Endothelial cell of umbilical vein (primary cell): ENCODE results near the gene KIAA1217. TPM values are rescaled to one million over a fixed set of nuclear protein-coding genes. Genes with fewer than 3 reads are reported as not detected.

Experiments
- BruUV-seq: library from RNA; stranded (reverse); fragments of 400-500 nt; replicated peaks from 2 replicates; lab custom pipeline; 2021; lab: Mats Ljungman, UMichigan
- CTCF ChIA-PET: fragments of 300-600, 350-600 bp; sonication (Branson Sonifier 250); formaldehyde crosslinking; loops from one replicate; lab custom pipeline; 2021; ENCODE audit warnings: antibody characterized with exemption, inconsistent platforms; lab: Charles Lee
- POLR2A ChIA-PET: fragments of 300-600, 350-600 bp; sonication (Branson Sonifier 250); formaldehyde crosslinking; loops from one replicate; lab custom pipeline; 2021; ENCODE audit warnings: antibody characterized with exemption, inconsistent platforms; lab: Charles Lee
- DNase-seq: peaks from one replicate; pipeline ENCODE4 v3.0.0-alpha.2; 2011; ENCODE audit warnings: low read depth, low spot score
- FAIRE-seq: peaks from 2 replicates; lab custom pipeline; 2011; peaks lifted over from hg19 to GRCh38; lab: Jason Lieb, UNC
- H2AFZ ChIP-seq: 2 replicates; pipeline ENCODE4 v1.6.0; 2012; ENCODE audit warnings: low read depth, low read length, control low read depth, inconsistent platforms
- H3K27ac ChIP-seq: 2 replicates; pipeline ENCODE4 v1.5.1; 2011; ENCODE audit warnings: low read depth, mild to moderate bottlenecking, control low read depth, low read length, moderate library complexity; ENCODE audit not compliant: insufficient read depth
- H3K27me3 ChIP-seq, 2 experiments: 2 replicates each; pipeline versions ENCODE4 v1.6.0 to v1.6.1; 2011; ENCODE audit warnings: low read length in 2 of 2, mixed read lengths in 1 of 2; ENCODE audit not compliant: control insufficient read depth in 2 of 2, insufficient read depth in 2 of 2
- H3K36me3 ChIP-seq, 2 experiments: 2 replicates in 1 of 2; 3 replicates in 1 of 2; pipeline ENCODE4 v1.5.1; 2011; ENCODE audit warnings: low read length in 2 of 2, mild to moderate bottlenecking in 1 of 2, moderate library complexity in 1 of 2; ENCODE audit not compliant: control insufficient read depth in 2 of 2, insufficient read depth in 2 of 2; ENCODE audit errors: extremely low read depth in 1 of 2
- H3K4me1 ChIP-seq: 3 replicates; pipeline ENCODE4 v1.5.1; 2011; ENCODE audit warnings: mild to moderate bottlenecking, low read length; ENCODE audit not compliant: control insufficient read depth, insufficient read depth; ENCODE audit errors: extremely low read depth
- H3K4me2 ChIP-seq: 2 replicates; pipeline ENCODE4 v1.6.1; 2011; ENCODE audit warnings: low read length, control low read depth, mixed read lengths; ENCODE audit not compliant: insufficient read depth
- H3K4me3 ChIP-seq, 3 experiments: fragments of 200-600 bp in 1 of 3; sonication (generic), shearing (Covaris generic) in 1 of 3; replicated peaks in 1 of 3; 2 replicates each; pipeline ENCODE4 v1.5.1; 2011 to 2016; ENCODE audit warnings: control low read depth in 3 of 3, low read length in 3 of 3, mild to moderate bottlenecking in 2 of 3, inconsistent platforms in 1 of 3, low read depth in 1 of 3, moderate library complexity in 1 of 3; ENCODE audit not compliant: insufficient read depth in 1 of 3
- H3K79me2 ChIP-seq: 2 replicates; pipeline ENCODE4 v1.6.0; 2012; ENCODE audit warnings: low read length, inconsistent platforms; ENCODE audit not compliant: control insufficient read depth, insufficient read depth
- H3K9ac ChIP-seq: replicated peaks from 2 replicates; pipeline ENCODE3; 2011; ENCODE audit warnings: low read length, control low read depth; ENCODE audit not compliant: insufficient read depth; ENCODE audit errors: extremely low read depth
- H3K9me1 ChIP-seq: replicated peaks from 3 replicates; pipeline ENCODE4 v1.6.0; 2011; ENCODE audit warnings: mild to moderate bottlenecking, low read length; ENCODE audit not compliant: control insufficient read depth, insufficient read depth; ENCODE audit errors: extremely low read depth
- H3K9me3 ChIP-seq: replicated peaks from 2 replicates; pipeline ENCODE4 v1.5.1; 2012; ENCODE audit warnings: low read length, inconsistent platforms; ENCODE audit not compliant: control insufficient read depth, insufficient read depth
- H4K20me1 ChIP-seq: replicated peaks from 2 replicates; pipeline ENCODE3; 2011; ENCODE audit warnings: mild to moderate bottlenecking, low read length; ENCODE audit not compliant: control insufficient read depth, insufficient read depth; ENCODE audit errors: extremely low read depth
- EZH2 ChIP-seq: IDR thresholded peaks from 2 replicates; pipeline ENCODE4 v1.6.1; 2012; ENCODE audit warnings: borderline replicate concordance, low read depth, mild to moderate bottlenecking, moderate library complexity, low read length, inconsistent platforms; ENCODE audit not compliant: severe bottlenecking
- FOS ChIP-seq: IDR thresholded peaks from 2 replicates; pipeline ENCODE4 v1.6.1; 2011; ENCODE audit warnings: mild to moderate bottlenecking, low read length, moderate library complexity, borderline replicate concordance; ENCODE audit not compliant: insufficient read depth
- GATA2 ChIP-seq: IDR thresholded peaks from 2 replicates; pipeline ENCODE4 v1.7.0; 2011; ENCODE audit warnings: low read depth, mild to moderate bottlenecking, moderate library complexity, mixed read lengths, low read length; ENCODE audit not compliant: insufficient read length, insufficient read depth
- JUN ChIP-seq: IDR thresholded peaks from 2 replicates; pipeline ENCODE4 v1.6.1; 2011; ENCODE audit warnings: borderline replicate concordance, low read depth; ENCODE audit not compliant: insufficient read length, insufficient read depth
- MYC ChIP-seq: IDR thresholded peaks from one replicate; pipeline ENCODE4 v1.6.1; 2011; ENCODE audit warnings: mild to moderate bottlenecking, low read depth, low read length
- POLR2A ChIP-seq: IDR thresholded peaks from 2 replicates; pipeline ENCODE4 v1.6.1; 2012; ENCODE audit warnings: low read depth, mild to moderate bottlenecking, control low read depth, low read length
- POLR2AphosphoS5 ChIP-seq: IDR thresholded peaks from 2 replicates; pipeline ENCODE4 v1.6.1; 2012; ENCODE audit warnings: low read depth, mild to moderate bottlenecking, control low read depth, low read length, moderate library complexity; ENCODE audit not compliant: insufficient read depth
- dilution Hi-C: fragments of 300-500 bp; cut with MboI; formaldehyde crosslinking; loops from one replicate; pipeline ENCODE4 v1.15.0; 2019; ENCODE audit warnings: low sequenced_read_pairs; ENCODE audit not compliant: extremely low pct_ligation_motif_present
- intact Hi-C: fragments of 100-400 bp; cut with micrococcal nuclease; formaldehyde crosslinking; loops from one replicate; pipeline ENCODE4 v1.10.0; 2022
- polyA plus RNA-seq, 4 experiments: library from polyadenylated mRNA; depleted of rRNA in 3 of 4; stranded (reverse) in 3 of 4; unstranded in 1 of 4; fragments of >200 nt; gene quantifications; 2 replicates each; pipeline versions ENCODE4 v1.2.1 to v1.2.3, GENCODE V29; 2011 to 2012; ENCODE audit warnings: missing spikeins in 1 of 4
- total RNA-seq: library from RNA; stranded (reverse); gene quantifications from 2 replicates; pipeline ENCODE4 v1.2.3, GENCODE V29; 2021
- TF ChIP-seq, protein P1 (sequence below): IDR thresholded peaks from 2 replicates; pipeline ENCODE4 v1.6.1; 2011; ENCODE audit not compliant: insufficient read depth, insufficient read length
- TF ChIP-seq, protein P2 (sequence below), 2 donors: IDR thresholded peaks; 1 replicate in 1 of 2; 2 replicates in 1 of 2; pipeline ENCODE4 v1.5.1; 2011; ENCODE audit warnings: low read length in 2 of 2, mild to moderate bottlenecking in 2 of 2, moderate library complexity in 2 of 2, control low read depth in 1 of 2, inconsistent platforms in 1 of 2, low read depth in 1 of 2; ENCODE audit not compliant: insufficient read depth in 1 of 2; ENCODE audit errors: extremely low read depth in 1 of 2

KIAA1217 gene
- total and polyA plus RNA-seq, 2 donors (not counting 3 experiments of a cell fraction or from before 2014, with no cell fraction given), result 0.83 to 10.3 TPM

DNA sequence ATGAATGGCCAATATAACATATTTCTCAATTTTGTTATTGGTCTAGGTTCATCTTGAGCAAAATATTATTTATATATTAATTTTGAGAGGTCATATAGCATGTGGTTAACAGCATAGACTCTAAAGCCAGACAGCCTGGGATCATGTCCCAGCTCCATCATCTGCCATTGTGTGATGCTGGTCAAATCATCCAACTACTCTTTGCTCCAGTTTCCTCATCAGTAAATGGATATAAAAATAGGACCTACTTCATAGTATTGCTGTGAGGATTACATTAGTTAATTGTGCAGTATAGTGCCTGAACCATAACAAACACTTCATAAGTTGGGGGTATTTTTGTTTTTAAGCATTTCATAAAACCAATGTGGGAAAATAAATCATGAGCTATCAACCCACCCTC lies 199.0 kb downstream of the KIAA1217 start:
- Histone ChIP-seq H3K27me3 (no peaks in the 10 kb centered on the region), H3K9me1 (no peaks in the 10 kb centered on the region), H3K4me3 (no peak overlapping the region), H3K36me3 (no peaks in the 10 kb centered on the region), H3K4me2 (no peak overlapping the region), H4K20me1 (no peaks in the 10 kb centered on the region), H3K9me3 (no peaks in the 10 kb centered on the region), H2AFZ (no peak overlapping the region), H3K27ac (no peak overlapping the region), H3K79me2 (no peaks in the 10 kb centered on the region), H3K4me1 (no peaks in the 10 kb centered on the region), H3K9ac (no peak overlapping the region)
- intact Hi-C loops, result no loop called here
- dilution Hi-C loops, result no loop called here
- no peak for FAIRE-seq
- ChIA-PET CTCF (no interaction called here), POLR2A (no interaction called here)
- TF ChIP-seq GATA2 (no peak), POLR2AphosphoS5 (no peak), FOS (no peak), MYC (no peak), JUN (no peak), EZH2 (no peak), POLR2A (no peak)
- TF ChIP-seq, protein P1, sequence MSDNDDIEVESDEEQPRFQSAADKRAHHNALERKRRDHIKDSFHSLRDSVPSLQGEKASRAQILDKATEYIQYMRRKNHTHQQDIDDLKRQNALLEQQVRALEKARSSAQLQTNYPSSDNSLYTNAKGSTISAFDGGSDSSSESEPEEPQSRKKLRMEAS, result no peak
- TF ChIP-seq, protein P2, sequence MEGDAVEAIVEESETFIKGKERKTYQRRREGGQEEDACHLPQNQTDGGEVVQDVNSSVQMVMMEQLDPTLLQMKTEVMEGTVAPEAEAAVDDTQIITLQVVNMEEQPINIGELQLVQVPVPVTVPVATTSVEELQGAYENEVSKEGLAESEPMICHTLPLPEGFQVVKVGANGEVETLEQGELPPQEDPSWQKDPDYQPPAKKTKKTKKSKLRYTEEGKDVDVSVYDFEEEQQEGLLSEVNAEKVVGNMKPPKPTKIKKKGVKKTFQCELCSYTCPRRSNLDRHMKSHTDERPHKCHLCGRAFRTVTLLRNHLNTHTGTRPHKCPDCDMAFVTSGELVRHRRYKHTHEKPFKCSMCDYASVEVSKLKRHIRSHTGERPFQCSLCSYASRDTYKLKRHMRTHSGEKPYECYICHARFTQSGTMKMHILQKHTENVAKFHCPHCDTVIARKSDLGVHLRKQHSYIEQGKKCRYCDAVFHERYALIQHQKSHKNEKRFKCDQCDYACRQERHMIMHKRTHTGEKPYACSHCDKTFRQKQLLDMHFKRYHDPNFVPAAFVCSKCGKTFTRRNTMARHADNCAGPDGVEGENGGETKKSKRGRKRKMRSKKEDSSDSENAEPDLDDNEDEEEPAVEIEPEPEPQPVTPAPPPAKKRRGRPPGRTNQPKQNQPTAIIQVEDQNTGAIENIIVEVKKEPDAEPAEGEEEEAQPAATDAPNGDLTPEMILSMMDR (IDR thresholded peaks at IDR 0.05; ENCODE audit: extremely low read depth in 1 of 2, insufficient read depth in 1 of 2, low read depth in 1 of 2, low read length in 2 of 2), result no peak
- BruUV-seq, result no TSS peak
- no peak for DNase-seq
